ENCODE data around the gene TAAR8.
"Not testable (repeated sequence)": the region's sequence is repeated elsewhere in the genome, so short reads cannot be mapped to it uniquely, and the experiment has no call there.

The TAAR8 gene

DNA sequence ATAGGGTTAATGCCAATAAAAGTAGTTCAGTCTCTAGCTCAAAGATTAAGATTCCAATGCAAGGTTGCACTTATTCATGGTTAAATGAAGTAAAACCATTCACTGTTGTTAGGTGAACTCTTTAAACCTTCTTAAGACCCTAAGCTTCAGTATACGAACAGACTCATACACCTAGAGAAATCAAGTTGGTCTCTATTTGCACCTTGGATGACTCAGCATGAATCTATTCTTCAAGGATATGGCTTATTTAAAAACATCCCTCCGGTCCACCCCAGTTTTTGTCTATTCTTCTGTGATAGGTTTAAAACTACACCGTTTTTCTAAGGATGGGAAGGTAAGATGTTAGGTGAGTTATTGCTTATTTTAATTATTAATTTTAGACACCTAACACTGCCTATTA is 15.3 kb upstream of the TAAR8 start:
- Histone ChIP-seq H3K27ac (ENCODE audit: poor library complexity, severe bottlenecking) (no peak overlapping the region), H3K4me3 (ENCODE audit: severe bottlenecking) (no peak overlapping the region), H3K4me1 (ENCODE audit: insufficient read depth, poor library complexity, severe bottlenecking) (no peaks in the 10 kb centered on the region), H3K36me3 (ENCODE audit: low read depth) (no peaks in the 10 kb centered on the region), H3K9me3 (ENCODE audit: severe bottlenecking) (no peaks in the 10 kb centered on the region), H3K27me3 (ENCODE audit: insufficient read depth, poor library complexity, severe bottlenecking) (peaks cover 28% of the 10 kb centered on the region)
- TF ChIP-seq, protein P1, sequence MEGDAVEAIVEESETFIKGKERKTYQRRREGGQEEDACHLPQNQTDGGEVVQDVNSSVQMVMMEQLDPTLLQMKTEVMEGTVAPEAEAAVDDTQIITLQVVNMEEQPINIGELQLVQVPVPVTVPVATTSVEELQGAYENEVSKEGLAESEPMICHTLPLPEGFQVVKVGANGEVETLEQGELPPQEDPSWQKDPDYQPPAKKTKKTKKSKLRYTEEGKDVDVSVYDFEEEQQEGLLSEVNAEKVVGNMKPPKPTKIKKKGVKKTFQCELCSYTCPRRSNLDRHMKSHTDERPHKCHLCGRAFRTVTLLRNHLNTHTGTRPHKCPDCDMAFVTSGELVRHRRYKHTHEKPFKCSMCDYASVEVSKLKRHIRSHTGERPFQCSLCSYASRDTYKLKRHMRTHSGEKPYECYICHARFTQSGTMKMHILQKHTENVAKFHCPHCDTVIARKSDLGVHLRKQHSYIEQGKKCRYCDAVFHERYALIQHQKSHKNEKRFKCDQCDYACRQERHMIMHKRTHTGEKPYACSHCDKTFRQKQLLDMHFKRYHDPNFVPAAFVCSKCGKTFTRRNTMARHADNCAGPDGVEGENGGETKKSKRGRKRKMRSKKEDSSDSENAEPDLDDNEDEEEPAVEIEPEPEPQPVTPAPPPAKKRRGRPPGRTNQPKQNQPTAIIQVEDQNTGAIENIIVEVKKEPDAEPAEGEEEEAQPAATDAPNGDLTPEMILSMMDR (IDR thresholded peaks at IDR 0.05; ENCODE audit: poor library complexity, severe bottlenecking), result no peak
- no peak for ATAC-seq (ENCODE audit: low read depth)
- DNase-seq (ENCODE audit: low spot score), result no peak

DNA sequence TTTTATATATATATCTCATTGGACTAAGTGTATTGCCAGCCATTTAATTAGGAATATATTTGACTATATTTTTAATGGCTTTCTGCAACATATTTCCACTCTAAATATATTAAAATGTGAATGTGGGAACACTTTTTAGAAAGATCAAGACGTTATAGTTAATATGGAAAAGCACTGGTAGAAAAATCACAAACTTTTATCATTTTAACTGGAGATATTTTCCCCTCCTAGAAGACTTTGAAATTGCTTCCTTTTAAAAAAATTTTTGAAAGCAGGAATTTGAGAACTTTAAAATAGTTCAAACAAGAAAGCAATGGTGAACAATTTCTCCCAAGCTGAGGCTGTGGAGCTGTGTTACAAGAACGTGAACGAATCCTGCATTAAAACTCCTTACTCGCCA is 14.5 kb upstream of the TAAR8 start, which contains the start of gene TAAR9:
TSS of gene TAAR9 (plus strand) at position 301 of the 400 bp plus-strand sequence. CDS start at position 314, 13 bp downstream.
- no peak for DNase-seq (ENCODE audit: low spot score)
- no peak for ATAC-seq (ENCODE audit: low read depth)
- Histone ChIP-seq H3K27ac (ENCODE audit: poor library complexity, severe bottlenecking) (no peak within 1 kb of the TSS), H3K9me3 (ENCODE audit: severe bottlenecking) (no peaks in the 10 kb centered on the region), H3K4me1 (ENCODE audit: insufficient read depth, poor library complexity, severe bottlenecking) (no peaks in the 10 kb centered on the region), H3K4me3 (ENCODE audit: severe bottlenecking) (no peak within 1 kb of the TSS), H3K27me3 (ENCODE audit: insufficient read depth, poor library complexity, severe bottlenecking) (peaks cover 32% of the 10 kb centered on the region), H3K36me3 (ENCODE audit: low read depth) (no peaks in the 10 kb centered on the region)
- TF ChIP-seq, protein P1 (IDR thresholded peaks at IDR 0.05; ENCODE audit: poor library complexity, severe bottlenecking), result no peak

DNA sequence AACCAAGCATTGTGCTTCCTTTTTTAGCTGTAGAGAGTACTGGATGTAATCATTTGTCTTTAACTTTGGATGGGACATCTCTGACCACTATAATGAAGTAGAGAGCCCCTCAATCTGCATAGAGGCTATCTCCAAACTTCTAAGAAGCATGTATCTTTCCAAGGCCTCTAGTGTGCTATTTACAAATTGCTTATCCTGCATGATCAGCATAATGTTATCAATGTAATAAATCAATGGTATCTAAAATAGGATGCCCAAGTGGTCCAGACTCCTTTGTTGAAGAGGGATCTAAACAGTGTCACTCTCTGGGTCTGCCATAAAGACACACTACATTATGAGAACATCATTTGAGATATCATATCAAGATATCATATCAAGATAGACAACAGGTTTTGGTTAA is 7.6 kb upstream of the TAAR8 start:
- Histone ChIP-seq H3K9me3 (ENCODE audit: severe bottlenecking) (no peaks in the 10 kb centered on the region), H3K4me1 (ENCODE audit: insufficient read depth, poor library complexity, severe bottlenecking) (no peaks in the 10 kb centered on the region), H3K36me3 (ENCODE audit: low read depth) (no peaks in the 10 kb centered on the region), H3K4me3 (ENCODE audit: severe bottlenecking) (no peak overlapping the region), H3K27ac (ENCODE audit: poor library complexity, severe bottlenecking) (no peak overlapping the region), H3K27me3 (ENCODE audit: insufficient read depth, poor library complexity, severe bottlenecking) (peaks cover 26% of the 10 kb centered on the region)
- DNase-seq (ENCODE audit: low spot score) (no peak), ATAC-seq (ENCODE audit: low read depth) (no peak)
- TF ChIP-seq, protein P1 (IDR thresholded peaks at IDR 0.05; ENCODE audit: poor library complexity, severe bottlenecking), result no peak

DNA sequence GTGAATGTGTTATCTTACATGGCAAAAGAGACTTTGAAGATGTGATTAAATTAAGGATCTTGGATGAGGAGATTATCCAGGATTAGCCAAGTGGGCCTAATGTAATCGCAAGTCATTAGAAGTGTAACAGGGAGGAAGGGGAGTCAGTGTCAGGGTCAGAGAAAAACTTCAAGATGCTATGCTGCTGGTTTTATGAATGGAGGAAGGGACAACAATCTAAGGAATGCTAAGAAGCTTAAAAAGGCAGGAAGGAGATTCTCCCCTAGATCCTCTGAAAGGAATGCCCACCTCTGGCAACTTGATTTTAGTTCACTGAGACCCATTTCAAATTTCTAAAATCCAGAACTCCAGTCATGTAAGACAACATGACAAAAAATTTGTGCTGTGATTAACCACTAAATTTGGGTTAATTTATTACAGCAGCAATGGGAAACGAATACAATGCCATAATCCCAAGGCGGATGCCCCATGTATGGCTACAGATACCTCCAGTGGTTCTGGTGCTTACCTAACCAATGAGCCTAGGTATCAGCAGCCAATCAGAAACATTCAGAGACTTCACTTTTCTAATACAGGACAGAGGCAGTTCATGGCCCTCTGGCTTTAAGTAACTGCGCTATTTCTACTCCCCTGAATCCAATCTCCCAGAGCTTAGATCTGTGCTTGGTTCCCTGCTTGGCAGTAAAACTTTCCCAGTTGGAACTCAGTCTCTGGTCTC is 3.6 kb upstream of the TAAR8 start:
- H3K4me1 ChIP-seq (ENCODE audit: insufficient read depth, poor library complexity, severe bottlenecking), result no peaks in the 10 kb centered on the region
- DNase-seq (ENCODE audit: low spot score) (no peak), ATAC-seq (ENCODE audit: low read depth) (no peak)
- TF ChIP-seq, protein P1 (IDR thresholded peaks at IDR 0.05; ENCODE audit: poor library complexity, severe bottlenecking), result no peak
- H3K9me3 ChIP-seq (ENCODE audit: severe bottlenecking), result no peaks in the 10 kb centered on the region
- H3K27me3 ChIP-seq (ENCODE audit: insufficient read depth, poor library complexity, severe bottlenecking), result no peaks in the 10 kb centered on the region
- no peaks in the 10 kb centered on the region for H3K36me3 ChIP-seq (ENCODE audit: low read depth)
- no peak overlapping the region for H3K4me3 ChIP-seq (ENCODE audit: severe bottlenecking)
- H3K27ac ChIP-seq (ENCODE audit: poor library complexity, severe bottlenecking), result no peak overlapping the region

DNA sequence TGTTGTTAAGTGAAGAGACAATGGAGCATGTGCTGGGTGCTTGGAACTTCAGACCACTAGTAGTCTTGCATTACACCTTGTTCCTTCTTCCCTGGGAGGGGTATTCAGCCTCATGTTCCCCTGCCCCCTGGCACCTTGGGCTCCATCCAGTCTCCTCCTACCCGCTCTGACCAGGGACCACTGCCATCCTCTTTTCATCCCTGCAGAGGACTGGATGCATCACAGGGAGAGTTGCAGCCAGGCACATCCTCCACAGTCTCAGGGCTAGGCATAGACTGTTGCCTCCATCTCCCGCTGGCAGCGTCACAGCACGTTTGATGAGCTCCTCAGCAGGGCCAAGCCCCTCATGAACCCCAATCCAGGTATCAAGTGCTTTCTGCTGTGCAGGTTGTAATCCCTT is 1.3 kb upstream of the TAAR8 start:
- H3K9me3 ChIP-seq (ENCODE audit: severe bottlenecking), result no peaks in the 10 kb centered on the region
- no peak for DNase-seq (ENCODE audit: low spot score)
- no peaks in the 10 kb centered on the region for H3K36me3 ChIP-seq (ENCODE audit: low read depth)
- ATAC-seq (ENCODE audit: low read depth), result no peak; the same call in 2 of the 3 replicates
- H3K27me3 ChIP-seq (ENCODE audit: insufficient read depth, poor library complexity, severe bottlenecking), result no peaks in the 10 kb centered on the region
- H3K4me3 ChIP-seq (ENCODE audit: severe bottlenecking), result no peak overlapping the region
- TF ChIP-seq, protein P1 (IDR thresholded peaks at IDR 0.05; ENCODE audit: poor library complexity, severe bottlenecking), result no peak
- no peak overlapping the region for H3K27ac ChIP-seq (ENCODE audit: poor library complexity, severe bottlenecking)
- no peaks in the 10 kb centered on the region for H3K4me1 ChIP-seq (ENCODE audit: insufficient read depth, poor library complexity, severe bottlenecking)

DNA sequence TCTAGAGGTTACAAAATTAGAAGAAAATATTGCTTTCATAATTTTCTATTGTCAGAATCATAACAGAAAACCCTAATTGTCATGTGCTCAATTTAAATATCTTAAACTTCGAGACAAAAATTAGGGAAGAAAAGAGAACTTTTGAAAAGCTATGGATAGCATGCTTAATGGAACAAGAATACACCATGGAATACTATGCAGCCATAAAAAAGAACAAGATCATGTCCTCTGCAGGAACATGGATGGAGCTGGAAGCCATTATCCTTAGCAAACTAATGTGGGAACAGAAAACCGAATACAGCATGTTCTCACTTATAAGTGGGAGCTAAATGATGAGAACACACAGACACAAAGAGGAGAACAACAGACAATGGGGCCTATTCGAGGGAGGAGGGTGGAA is 7.6 kb downstream of the TAAR8 start:
- not testable (repeated sequence) for H3K27ac ChIP-seq (ENCODE audit: poor library complexity, severe bottlenecking); ATAC-seq (ENCODE audit: low read depth); H3K4me3 ChIP-seq (ENCODE audit: severe bottlenecking); H3K4me1 ChIP-seq (ENCODE audit: insufficient read depth, poor library complexity, severe bottlenecking); H3K27me3 ChIP-seq (ENCODE audit: insufficient read depth, poor library complexity, severe bottlenecking); H3K9me3 ChIP-seq (ENCODE audit: severe bottlenecking); DNase-seq (ENCODE audit: low spot score); H3K36me3 ChIP-seq (ENCODE audit: low read depth)
